Measurements from ENCODE around the gene BCAS3.

The BCAS3 gene

GRCh38 chr17:61245706-61246135, 568.1 kb downstream of the BCAS3 start:
- Histone ChIP-seq H3K27ac (ENCODE audit: low read depth, low read length) (no peak overlapping the region), H3K4me2 (ENCODE audit: low read length) (no peak overlapping the region), H3F3A (ENCODE audit: control insufficient read depth, insufficient read depth) (no peaks in the 10 kb centered on the region), H3K27me3 (ENCODE audit: control insufficient read depth, low read length) (no peaks in the 10 kb centered on the region; the same call in 1 of the 2 replicates), H3K36me3 (ENCODE audit: control insufficient read depth, low read length) (no peaks in the 10 kb centered on the region), H3K9me3 (ENCODE audit: control insufficient read depth, insufficient read depth, low read length) (no peaks in the 10 kb centered on the region), H4K20me1 (ENCODE audit: control insufficient read depth, insufficient read depth, low read depth, low read length) (no peaks in the 10 kb centered on the region), H3K4me1 (ENCODE audit: control insufficient read depth, low read length) (no peaks in the 10 kb centered on the region), H3K79me2 (ENCODE audit: control insufficient read depth, low read length) (no peaks in the 10 kb centered on the region), H3K9me2 (replicated peaks; ENCODE audit: control insufficient read depth, low read length) (no peaks in the 10 kb centered on the region), H3K4me3 (ENCODE audit: low read length) (no peak overlapping the region)
- TF ChIP-seq EZH2phosphoT487 (IDR thresholded peaks at IDR 0.05; ENCODE audit: borderline replicate concordance, low read length) (no peak), CTCF (IDR thresholded peaks at IDR 0.05; ENCODE audit: low read depth, low read length, poor library complexity, severe bottlenecking) (no peak)

- no peaks in the 10 kb centered on the region for H3K9me2 ChIP-seq (replicated peaks; ENCODE audit: control insufficient read depth, low read length)
- H3K4me2 ChIP-seq (ENCODE audit: low read length): no peak overlapping the region
- no peaks in the 10 kb centered on the region for H3K79me2 ChIP-seq (ENCODE audit: control insufficient read depth, low read length)
- H3K4me3 ChIP-seq (ENCODE audit: low read length): no peak overlapping the region
- H3K27me3 ChIP-seq (ENCODE audit: control insufficient read depth, low read length): no peaks in the 10 kb centered on the region; the same call in 1 of the 2 replicates
- no peaks in the 10 kb centered on the region for H3K36me3 ChIP-seq (ENCODE audit: control insufficient read depth, low read length)
- TF ChIP-seq EZH2phosphoT487 (IDR thresholded peaks at IDR 0.05; ENCODE audit: borderline replicate concordance, low read length) (no peak), CTCF (IDR thresholded peaks at IDR 0.05; ENCODE audit: low read depth, low read length, poor library complexity, severe bottlenecking) (no peak)
- H3K27ac ChIP-seq (ENCODE audit: low read depth, low read length): no peak overlapping the region
- no peaks in the 10 kb centered on the region for H3K4me1 ChIP-seq (ENCODE audit: control insufficient read depth, low read length)
- no peaks in the 10 kb centered on the region for H3F3A ChIP-seq (ENCODE audit: control insufficient read depth, insufficient read depth)
- no peaks in the 10 kb centered on the region for H3K9me3 ChIP-seq (ENCODE audit: control insufficient read depth, insufficient read depth, low read length)
- no peaks in the 10 kb centered on the region for H4K20me1 ChIP-seq (ENCODE audit: control insufficient read depth, insufficient read depth, low read depth, low read length)
Measured at GRCh38 chr17:61247439-61247838, 569.8 kb downstream of the BCAS3 start.

GRCh38 chr17:61248399-61248798, 570.7 kb downstream of the BCAS3 start:
- H3K9me3 ChIP-seq (ENCODE audit: control insufficient read depth, insufficient read depth, low read length): no peaks in the 10 kb centered on the region
- no peak overlapping the region for H3K4me2 ChIP-seq (ENCODE audit: low read length)
- H3K36me3 ChIP-seq (ENCODE audit: control insufficient read depth, low read length): no peaks in the 10 kb centered on the region
- H3K27ac ChIP-seq (ENCODE audit: low read depth, low read length): no peak overlapping the region
- no peak for TF ChIP-seq CTCF (IDR thresholded peaks at IDR 0.05; ENCODE audit: low read depth, low read length, poor library complexity, severe bottlenecking)
- no peak for TF ChIP-seq EZH2phosphoT487 (IDR thresholded peaks at IDR 0.05; ENCODE audit: borderline replicate concordance, low read length)
- H3K27me3 ChIP-seq (ENCODE audit: control insufficient read depth, low read length): no peaks in the 10 kb centered on the region; the same call in 1 of the 2 replicates
- no peaks in the 10 kb centered on the region for H3K4me1 ChIP-seq (ENCODE audit: control insufficient read depth, low read length)
- no peaks in the 10 kb centered on the region for H3K9me2 ChIP-seq (replicated peaks; ENCODE audit: control insufficient read depth, low read length)
- no peaks in the 10 kb centered on the region for H4K20me1 ChIP-seq (ENCODE audit: control insufficient read depth, insufficient read depth, low read depth, low read length)
- no peaks in the 10 kb centered on the region for H3K79me2 ChIP-seq (ENCODE audit: control insufficient read depth, low read length)
- H3F3A ChIP-seq (ENCODE audit: control insufficient read depth, insufficient read depth): no peaks in the 10 kb centered on the region
- H3K4me3 ChIP-seq (ENCODE audit: low read length): no peak overlapping the region

Data from DOHH2 (cell line).